ENCODE results near the gene ERLIN1. TPM values are rescaled to one million over a fixed set of nuclear protein-coding genes. Genes with fewer than 3 reads are reported as not detected.

ERLIN1 gene
- total and polyA plus RNA-seq, 4 donors, result 5.8 to 38.1 (median 27.3) TPM

DNA sequence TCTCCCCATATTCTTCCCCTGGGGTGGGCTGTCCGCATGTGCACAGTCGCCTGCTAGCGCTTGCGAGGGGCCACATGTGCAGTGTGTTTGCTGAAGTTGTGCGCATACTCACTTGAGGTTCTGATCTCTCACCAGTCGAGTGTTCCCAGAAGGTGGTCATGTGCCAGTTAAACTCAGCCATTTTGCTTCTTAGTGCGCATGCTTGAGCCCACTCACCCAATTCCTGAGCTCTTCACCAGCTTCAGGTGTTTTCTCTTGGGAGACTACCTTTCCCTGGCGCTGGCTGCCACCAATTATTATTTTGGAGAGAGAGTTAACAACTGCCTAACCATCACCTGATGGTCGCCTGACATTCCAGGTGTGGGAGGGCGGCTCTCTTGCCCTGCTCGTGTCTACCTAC is 79.0 kb downstream of the ERLIN1 start:
- no peak overlapping the region for H3K4me3 ChIP-seq
- H3K27me3 ChIP-seq (ENCODE audit: control insufficient read depth in 3 of 3, insufficient read depth in 3 of 3, low read length in 2 of 3), result no peaks in the 10 kb centered on the region
- H3K9ac ChIP-seq (ENCODE audit: insufficient read depth in 1 of 2, low read length in 2 of 2), result no peak overlapping the region
- no peak overlapping the region for H3K27ac ChIP-seq (ENCODE audit: low read depth in 1 of 2, low read length in 1 of 2)
- no peaks in the 10 kb centered on the region for H3K9me3 ChIP-seq (ENCODE audit: control insufficient read depth in 4 of 4, insufficient read depth in 3 of 4, low read length in 3 of 4)
- no peaks in the 10 kb centered on the region for H3K36me3 ChIP-seq (ENCODE audit: control insufficient read depth in 4 of 4, insufficient read depth in 4 of 4, low read length in 4 of 4)
- TF ChIP-seq, protein P1, sequence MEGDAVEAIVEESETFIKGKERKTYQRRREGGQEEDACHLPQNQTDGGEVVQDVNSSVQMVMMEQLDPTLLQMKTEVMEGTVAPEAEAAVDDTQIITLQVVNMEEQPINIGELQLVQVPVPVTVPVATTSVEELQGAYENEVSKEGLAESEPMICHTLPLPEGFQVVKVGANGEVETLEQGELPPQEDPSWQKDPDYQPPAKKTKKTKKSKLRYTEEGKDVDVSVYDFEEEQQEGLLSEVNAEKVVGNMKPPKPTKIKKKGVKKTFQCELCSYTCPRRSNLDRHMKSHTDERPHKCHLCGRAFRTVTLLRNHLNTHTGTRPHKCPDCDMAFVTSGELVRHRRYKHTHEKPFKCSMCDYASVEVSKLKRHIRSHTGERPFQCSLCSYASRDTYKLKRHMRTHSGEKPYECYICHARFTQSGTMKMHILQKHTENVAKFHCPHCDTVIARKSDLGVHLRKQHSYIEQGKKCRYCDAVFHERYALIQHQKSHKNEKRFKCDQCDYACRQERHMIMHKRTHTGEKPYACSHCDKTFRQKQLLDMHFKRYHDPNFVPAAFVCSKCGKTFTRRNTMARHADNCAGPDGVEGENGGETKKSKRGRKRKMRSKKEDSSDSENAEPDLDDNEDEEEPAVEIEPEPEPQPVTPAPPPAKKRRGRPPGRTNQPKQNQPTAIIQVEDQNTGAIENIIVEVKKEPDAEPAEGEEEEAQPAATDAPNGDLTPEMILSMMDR (IDR thresholded peaks at IDR 0.05; ENCODE audit: control extremely low read depth, extremely low read depth), result no peak
- ATAC-seq (ENCODE audit: insufficient read depth, low FRiP score), result no peak
- no peak for DNase-seq
- 69 to 79% methylated on average over 11 of the region's 11 CpGs for WGBS, 2 donors
- no peaks in the 10 kb centered on the region for H3K4me1 ChIP-seq (ENCODE audit: control insufficient read depth in 5 of 5, insufficient read depth in 5 of 5, low read length in 5 of 5)

DNA sequence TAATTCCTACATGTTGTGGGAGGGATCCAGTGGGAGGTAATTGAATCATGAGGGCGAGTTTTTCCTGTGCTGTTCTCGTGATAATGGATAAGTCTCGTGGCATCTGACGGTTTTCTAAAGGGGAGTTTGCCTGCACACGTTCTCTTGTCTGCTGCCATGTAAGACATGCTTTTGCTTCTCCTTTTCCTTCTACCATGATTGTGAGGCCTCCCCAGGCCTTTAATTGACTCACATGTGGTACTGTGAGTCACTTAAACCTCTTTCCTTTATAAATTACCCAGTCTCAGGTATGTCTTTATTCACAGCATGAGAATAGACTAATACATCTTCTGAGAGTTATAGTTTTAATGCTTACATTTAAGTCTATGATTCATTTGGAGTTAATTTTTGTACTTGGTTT is 81.5 kb downstream of the ERLIN1 start:
- no peaks in the 10 kb centered on the region for H3K9me3 ChIP-seq (ENCODE audit: control insufficient read depth in 4 of 4, insufficient read depth in 3 of 4, low read length in 3 of 4)
- H3K9ac ChIP-seq (ENCODE audit: insufficient read depth in 1 of 2, low read length in 2 of 2), result no peak overlapping the region
- TF ChIP-seq, protein P1 (IDR thresholded peaks at IDR 0.05; ENCODE audit: control extremely low read depth, extremely low read depth), result no peak
- no peaks in the 10 kb centered on the region for H3K27me3 ChIP-seq (ENCODE audit: control insufficient read depth in 3 of 3, insufficient read depth in 3 of 3, low read length in 2 of 3)
- no peak overlapping the region for H3K4me3 ChIP-seq
- H3K4me1 ChIP-seq (ENCODE audit: control insufficient read depth in 5 of 5, insufficient read depth in 5 of 5, low read length in 5 of 5), result no peaks in the 10 kb centered on the region
- H3K27ac ChIP-seq (ENCODE audit: low read depth in 1 of 2, low read length in 1 of 2), result no peak overlapping the region
- no peaks in the 10 kb centered on the region for H3K36me3 ChIP-seq (ENCODE audit: control insufficient read depth in 4 of 4, insufficient read depth in 4 of 4, low read length in 4 of 4)
- DNase-seq (no peak), ATAC-seq (ENCODE audit: insufficient read depth, low FRiP score) (no peak)
- WGBS, 2 donors, result 91 to 92% methylated on average over 5 of the region's 5 CpGs

DNA sequence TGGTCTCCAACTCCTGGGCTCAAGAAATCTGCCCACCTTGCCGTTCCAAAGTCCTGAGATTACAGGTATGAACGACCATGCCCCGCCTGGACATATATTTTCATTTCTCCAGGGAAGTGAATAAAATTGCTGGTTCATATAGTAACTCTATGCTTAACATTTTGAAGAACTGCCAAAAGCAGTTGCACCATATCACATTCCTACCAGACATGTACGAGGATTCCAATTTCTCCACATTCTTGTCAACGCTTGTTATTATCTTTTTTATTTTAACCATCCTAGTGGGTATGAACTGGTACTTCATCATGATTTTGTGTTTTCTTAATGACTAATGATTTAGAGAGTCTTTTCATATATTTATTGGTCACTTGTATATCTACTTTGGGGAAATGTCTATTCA is 82.2 kb downstream of the ERLIN1 start:
- TF ChIP-seq, protein P1 (IDR thresholded peaks at IDR 0.05; ENCODE audit: control extremely low read depth, extremely low read depth), result no peak
- no peak overlapping the region for H3K4me3 ChIP-seq
- H3K4me1 ChIP-seq (ENCODE audit: control insufficient read depth in 5 of 5, insufficient read depth in 5 of 5, low read length in 5 of 5), result no peaks in the 10 kb centered on the region
- no peak overlapping the region for H3K9ac ChIP-seq (ENCODE audit: insufficient read depth in 1 of 2, low read length in 2 of 2)
- WGBS, 2 donors, result 67 to 72% methylated on average over 5 of the region's 5 CpGs
- no peaks in the 10 kb centered on the region for H3K36me3 ChIP-seq (ENCODE audit: control insufficient read depth in 4 of 4, insufficient read depth in 4 of 4, low read length in 4 of 4)
- H3K9me3 ChIP-seq (ENCODE audit: control insufficient read depth in 4 of 4, insufficient read depth in 3 of 4, low read length in 3 of 4), result no peaks in the 10 kb centered on the region
- DNase-seq, result peak in 1 of 3 donors; percentile 29
- no peak for ATAC-seq (ENCODE audit: insufficient read depth, low FRiP score)
- no peak overlapping the region for H3K27ac ChIP-seq (ENCODE audit: low read depth in 1 of 2, low read length in 1 of 2)
- H3K27me3 ChIP-seq (ENCODE audit: control insufficient read depth in 3 of 3, insufficient read depth in 3 of 3, low read length in 2 of 3), result no peaks in the 10 kb centered on the region
